Putamen (tissue), 1 donor: ENCODE data around the gene C19orf67.

Experiments
- DNase-seq: peaks from one replicate; pipeline ENCODE4 v3.0.0-alpha.2; 2016; ENCODE audit warnings: low spot score

C19orf67 gene

DNA sequence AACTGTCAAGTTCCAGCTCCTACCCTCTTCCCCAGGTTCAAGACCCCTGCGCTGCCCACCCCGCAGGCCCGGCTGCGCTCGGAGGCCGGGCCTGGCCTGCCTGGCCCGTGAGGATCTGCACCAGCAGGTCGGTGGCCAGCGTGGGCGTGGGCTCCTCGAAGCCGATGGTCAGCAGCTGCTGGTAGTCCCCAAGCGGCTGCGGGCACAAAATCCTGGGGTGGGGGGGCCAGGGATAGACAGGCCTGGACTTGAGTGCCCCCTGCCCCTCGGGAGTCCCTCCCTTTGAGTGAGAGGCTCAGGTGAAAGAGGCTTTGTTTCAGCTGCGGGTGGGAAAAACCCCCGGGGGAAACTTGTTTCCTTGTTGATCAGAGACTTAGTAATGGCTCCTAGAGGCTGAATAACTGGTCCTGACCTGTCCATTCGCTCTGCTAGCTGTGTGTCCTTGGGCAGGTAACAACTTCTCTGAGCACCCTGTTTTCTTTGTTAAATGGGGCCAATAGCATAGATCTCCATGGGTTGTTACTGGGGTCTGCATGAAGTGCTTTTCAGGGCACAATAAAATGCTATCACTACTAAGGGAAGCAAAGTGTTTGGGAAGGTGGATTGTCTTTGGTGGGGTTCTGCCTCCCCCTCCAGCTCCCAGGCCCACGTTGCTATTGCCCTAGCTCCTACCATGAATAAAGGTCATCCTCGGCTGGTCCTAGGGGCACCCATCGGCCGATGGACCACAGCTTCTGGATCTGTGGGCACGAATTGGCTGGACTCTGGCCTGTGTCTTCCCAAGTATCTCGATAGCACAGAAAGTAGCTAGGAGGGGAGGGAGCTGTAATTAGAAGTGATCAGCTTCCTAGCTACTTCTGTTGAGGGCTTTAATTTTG is 3.5 kb downstream of the C19orf67 start:
- DNase-seq: no peak

- DNase-seq: peak; percentile 100
Observed at GRCh38 chr19:14080887-14081796, 4.4 kb downstream of the C19orf67 start.

- DNase-seq: no peak
Observed at GRCh38 chr19:14078411-14078810, 7.2 kb downstream of the C19orf67 start.

GRCh38 chr19:14073925-14074838 is 11.4 kb downstream of the C19orf67 start:
- no peak for DNase-seq

DNA sequence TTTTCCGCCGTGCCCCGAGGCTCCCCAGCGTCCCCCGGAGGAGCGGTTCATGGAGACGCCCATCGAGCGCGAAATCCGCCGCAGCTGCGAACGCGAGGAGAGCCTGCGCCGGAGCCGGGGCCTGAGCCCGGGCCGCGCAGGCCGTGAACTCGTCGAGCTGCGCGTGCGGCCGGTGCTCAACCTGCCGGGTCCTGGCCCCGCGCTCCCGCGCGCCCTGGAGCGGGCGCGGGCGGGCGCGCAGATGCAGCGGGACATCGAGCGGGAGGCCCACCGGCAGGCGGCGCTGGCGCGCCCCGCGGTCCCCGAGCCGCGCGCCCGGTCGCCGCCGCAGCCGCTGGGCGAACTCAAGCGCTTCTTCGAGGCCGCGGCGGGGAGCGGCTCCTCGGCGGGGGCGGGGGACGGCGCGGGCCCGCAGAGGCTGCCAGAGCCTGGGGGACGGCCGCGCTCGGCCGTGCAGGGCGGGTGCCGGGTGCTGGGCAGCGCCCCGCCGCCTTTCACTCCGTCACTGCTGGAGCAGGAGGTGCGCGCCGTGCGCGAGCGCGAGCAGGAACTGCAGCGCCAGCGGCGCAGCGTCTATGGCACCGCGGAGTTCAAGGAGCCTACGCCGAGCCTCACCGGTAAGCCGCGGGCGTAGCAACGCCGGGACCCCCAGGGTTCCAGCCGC is 12.2 kb downstream of the C19orf67 start:
- DNase-seq: peak; percentile 77

- no peak for DNase-seq
Observed at GRCh38 chr19:14072535-14073260, 12.9 kb downstream of the C19orf67 start, which contains the start of gene MISP3. Gene MISP3 (plus strand): TSS chr19:14072786. CDS start chr19:14073310, 524 bp downstream.

- no peak for DNase-seq
Observed at GRCh38 chr19:14070268-14071050, 15.1 kb downstream of the C19orf67 start.

GRCh38 chr19:14066134-14066533 is 19.4 kb downstream of the C19orf67 start:
- no peak for DNase-seq

DNA sequence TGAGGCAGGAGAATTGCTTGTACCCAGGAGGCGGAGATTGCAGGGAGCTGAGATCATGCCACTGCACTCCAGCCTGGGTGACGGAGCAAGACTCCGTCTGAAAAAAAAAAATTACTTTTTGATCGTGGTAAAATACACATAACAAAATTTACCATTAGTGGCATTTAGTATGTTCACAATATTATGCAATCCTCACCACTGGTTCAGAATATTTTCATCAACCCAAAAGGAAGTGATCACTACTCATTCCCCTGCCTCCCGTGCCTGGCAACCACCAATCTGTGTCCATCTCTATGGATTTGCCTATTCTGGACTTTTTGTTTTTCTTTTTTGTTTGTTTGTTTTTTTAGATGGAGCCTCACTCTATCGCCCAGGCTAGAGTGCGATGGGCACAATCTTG is 22.5 kb downstream of the C19orf67 start:
- no peak for DNase-seq

DNA sequence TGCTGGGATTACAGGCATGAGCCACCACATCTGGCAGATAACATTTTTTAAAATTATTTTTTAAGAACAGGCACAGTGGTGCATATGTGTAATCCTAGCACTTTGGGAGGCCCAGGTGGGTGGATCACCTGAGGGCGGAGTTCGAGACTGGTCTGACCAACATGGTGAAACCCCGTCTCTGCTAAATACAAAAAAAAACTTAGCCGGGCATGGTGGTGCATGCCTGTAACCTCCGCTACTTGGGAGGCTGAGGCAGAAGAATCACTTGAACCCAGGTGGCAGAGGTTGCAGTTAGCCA is 23.1 kb downstream of the C19orf67 start:
- no peak for DNase-seq

DNA sequence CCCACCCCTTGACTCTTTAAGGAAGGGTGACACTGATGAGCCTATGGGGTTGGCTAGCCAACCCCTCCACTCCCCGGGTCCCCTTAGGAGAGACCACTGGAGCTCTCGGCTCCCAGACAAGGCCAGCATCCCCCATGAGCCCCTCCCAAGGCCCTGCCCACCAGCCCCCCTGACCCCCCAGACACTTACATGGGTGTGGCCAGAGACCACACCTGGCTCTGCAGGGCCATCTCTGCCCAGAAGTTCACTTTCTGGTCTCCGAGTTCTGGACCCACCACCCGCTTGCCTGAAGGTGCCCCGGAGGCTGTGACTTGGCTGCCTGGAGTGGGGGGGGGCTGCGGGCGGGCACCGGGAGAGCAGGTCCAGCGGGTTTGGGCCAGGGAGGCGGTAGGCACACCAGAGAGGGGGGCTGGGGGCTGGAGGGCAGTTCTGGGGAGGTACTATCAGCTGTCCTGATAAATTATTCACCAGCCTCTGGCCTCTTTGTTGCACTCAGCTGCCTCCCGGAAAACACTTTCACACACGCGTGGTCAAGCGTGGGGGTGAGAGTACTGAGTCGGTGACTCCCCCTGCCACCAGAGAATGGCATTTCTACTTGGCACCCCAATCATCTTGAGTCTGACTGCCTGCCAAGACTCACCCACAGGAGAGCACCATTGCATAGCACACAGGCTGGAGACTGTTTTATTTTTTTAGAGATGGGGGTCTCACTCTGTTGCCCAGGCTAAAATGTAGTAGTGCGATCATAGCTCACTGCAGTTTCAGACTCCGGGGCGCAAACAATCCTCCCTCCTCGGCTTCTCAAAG is 23.6 kb downstream of the C19orf67 start, which contains the start of gene PALM3:
Gene PALM3 (minus strand): TSS at position 326 of the 807 bp plus-strand sequence. CDS start 96 bp downstream, at position 230.
- DNase-seq: no peak

GRCh38 chr19:14061081-14061749 is 24.4 kb downstream of the C19orf67 start:
- DNase-seq: no peak

GRCh38 chr19:14059652-14060155 is 25.9 kb downstream of the C19orf67 start:
- DNase-seq: no peak

DNA sequence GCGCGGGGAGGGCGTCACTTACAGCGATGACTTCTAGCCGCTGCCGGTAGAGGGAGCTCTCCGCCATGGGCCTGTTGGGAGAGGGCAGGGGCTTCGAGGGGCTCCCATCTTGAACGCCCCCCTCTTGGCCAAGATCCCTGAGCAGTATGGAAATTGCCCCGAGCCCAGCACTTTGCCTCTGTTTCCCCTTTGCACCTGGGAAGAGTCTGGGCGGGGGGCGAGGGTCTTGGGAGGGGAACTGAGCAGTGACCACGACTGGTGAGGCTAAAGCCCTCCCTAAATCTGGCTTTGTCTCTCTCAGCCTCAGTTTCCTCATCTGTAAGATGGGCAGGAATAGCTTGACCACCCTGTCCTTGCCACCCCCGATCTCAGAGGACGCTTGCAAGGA is 26.5 kb downstream of the C19orf67 start:
- DNase-seq: no peak

DNA sequence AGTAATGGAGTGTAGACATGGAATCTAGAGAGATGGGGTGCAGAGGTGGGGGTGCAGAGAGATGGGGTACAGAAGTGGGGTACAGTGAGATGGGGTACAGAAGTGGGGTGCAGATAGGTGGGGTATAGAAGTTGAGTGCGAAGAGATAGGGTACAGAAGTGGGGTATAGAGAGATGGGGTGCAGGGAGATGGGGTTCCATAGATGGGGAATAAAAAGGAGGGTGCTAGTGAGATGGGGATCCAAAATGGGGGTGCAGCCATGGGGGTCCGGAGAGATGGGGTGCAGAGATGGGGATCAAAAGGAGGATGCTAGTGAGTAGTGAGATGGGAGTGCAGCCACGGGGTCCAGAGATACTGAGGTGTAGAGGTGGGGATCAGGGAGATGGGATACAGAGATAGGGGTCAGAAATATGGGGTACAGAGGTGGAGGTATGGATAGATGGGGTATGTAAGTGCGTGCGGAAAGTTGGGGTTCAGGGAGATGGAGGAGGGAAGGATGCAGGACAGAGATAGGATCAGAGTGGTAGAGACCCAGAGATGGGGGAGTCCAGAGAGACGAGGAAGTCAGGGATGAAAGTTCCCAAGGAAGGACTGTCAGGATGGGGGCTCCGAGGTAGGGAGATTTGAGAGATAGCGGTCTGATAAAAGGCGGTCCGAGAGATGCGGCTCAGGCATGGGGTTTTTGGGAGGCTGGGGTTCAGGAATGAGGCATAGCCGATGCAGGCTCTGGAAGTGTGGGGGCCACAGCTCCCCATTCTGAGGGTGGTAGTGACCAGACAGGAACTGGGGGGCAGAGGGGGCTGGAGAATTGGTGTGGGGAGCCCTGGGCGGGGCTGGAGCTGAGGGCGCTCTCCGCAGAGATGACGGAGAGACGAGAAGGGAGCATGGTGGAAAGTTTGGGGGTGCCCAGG is 27.1 kb downstream of the C19orf67 start:
- no peak for DNase-seq

GRCh38 chr19:14056741-14057356 is 28.7 kb downstream of the C19orf67 start:
- DNase-seq: no peak
